ENCODE measurements around the gene ZNF618.
A peak's percentile ranks its signal among the peaks of the same experiment; 100 is the strongest.

Gene ZNF618

GRCh38 chr9:113950195-113951031 is 74.3 kb downstream of the ZNF618 start:
- TF ChIP-seq Cebpa-rat (IDR thresholded peaks at IDR 0.05), result no peak
- Histone ChIP-seq H3K27me3 (no peaks in the 10 kb centered on the region), H3K36me3 (peaks cover 73% of the 10 kb centered on the region), H3K27ac (no peak overlapping the region), H3K4me1 (peaks cover 25% of the 10 kb centered on the region), H3K4me3 (no peak overlapping the region), H3K9ac (no peak overlapping the region), H3K4me2 (no peak overlapping the region), H4K20me1 (peaks cover 91% of the 10 kb centered on the region), H3K9me3 (no peaks in the 10 kb centered on the region)

- Histone ChIP-seq H4K20me1 (peaks cover 85% of the 10 kb centered on the region), H3K27me3 (no peaks in the 10 kb centered on the region), H3K9ac (no peak overlapping the region), H3K27ac (no peak overlapping the region), H3K36me3 (peaks cover 69% of the 10 kb centered on the region), H3K4me1 (peaks cover 31% of the 10 kb centered on the region), H3K9me3 (no peaks in the 10 kb centered on the region), H3K4me3 (no peak overlapping the region), H3K4me2 (no peak overlapping the region)
- TF ChIP-seq Cebpa-rat (IDR thresholded peaks at IDR 0.05), result no peak
Measured at GRCh38 chr9:113951032-113951372, 74.9 kb downstream of the ZNF618 start.

- Histone ChIP-seq H3K4me1 (peaks cover 48% of the 10 kb centered on the region), H4K20me1 (peaks cover 79% of the 10 kb centered on the region), H3K27ac (peak overlapping the region; percentile 4; the same call in 1 of the 2 replicates), H3K4me2 (no peak overlapping the region), H3K9me3 (no peaks in the 10 kb centered on the region), H3K36me3 (peaks cover 53% of the 10 kb centered on the region), H3K27me3 (no peaks in the 10 kb centered on the region), H3K9ac (no peak overlapping the region), H3K4me3 (no peak overlapping the region)
- no peak for TF ChIP-seq Cebpa-rat (IDR thresholded peaks at IDR 0.05)
Measured at GRCh38 chr9:113952676-113953075, 76.6 kb downstream of the ZNF618 start.

- H3K4me2 ChIP-seq, result peak overlapping the region; percentile 86
- H3K27ac ChIP-seq, result peak overlapping the region; percentile 65; the same call in 1 of the 2 replicates
- H3K36me3 ChIP-seq, result peaks cover 50% of the 10 kb centered on the region
- no peaks in the 10 kb centered on the region for H3K27me3 ChIP-seq
- TF ChIP-seq Cebpa-rat (IDR thresholded peaks at IDR 0.05), result no peak
- peaks cover 57% of the 10 kb centered on the region for H3K4me1 ChIP-seq
- H4K20me1 ChIP-seq, result peaks cover 79% of the 10 kb centered on the region
- H3K9ac ChIP-seq, result no peak overlapping the region
- no peak overlapping the region for H3K4me3 ChIP-seq
- no peaks in the 10 kb centered on the region for H3K9me3 ChIP-seq
Measured at GRCh38 chr9:113953531-113953930, 77.4 kb downstream of the ZNF618 start.

GRCh38 chr9:113954591-113954990 is 78.5 kb downstream of the ZNF618 start:
- no peak for TF ChIP-seq Cebpa-rat (IDR thresholded peaks at IDR 0.05)
- peak overlapping the region; percentile 38; the same call in 1 of the 2 replicates for H3K4me3 ChIP-seq
- peak overlapping the region; percentile 65 for H3K27ac ChIP-seq
- peaks cover 50% of the 10 kb centered on the region for H3K36me3 ChIP-seq
- peak overlapping the region; percentile 86 for H3K4me2 ChIP-seq
- H3K4me1 ChIP-seq, result peaks cover 58% of the 10 kb centered on the region
- H3K9me3 ChIP-seq, result no peaks in the 10 kb centered on the region
- H3K9ac ChIP-seq, result peak overlapping the region; percentile 50; the same call in 1 of the 2 replicates
- peaks cover 79% of the 10 kb centered on the region for H4K20me1 ChIP-seq
- no peaks in the 10 kb centered on the region for H3K27me3 ChIP-seq

GRCh38 chr9:113955076-113955752 is 79.1 kb downstream of the ZNF618 start:
- peak overlapping the region; percentile 65 for H3K27ac ChIP-seq
- TF ChIP-seq Cebpa-rat (IDR thresholded peaks at IDR 0.05), result no peak

GRCh38 chr9:113956901-113957300 is 80.8 kb downstream of the ZNF618 start:
- peak overlapping the region; percentile 60 for H3K27ac ChIP-seq
- H3K4me1 ChIP-seq, result peaks cover 58% of the 10 kb centered on the region
- peak overlapping the region; percentile 32 for H3K4me2 ChIP-seq
- no peak for TF ChIP-seq Cebpa-rat (IDR thresholded peaks at IDR 0.05)
- H4K20me1 ChIP-seq, result peaks cover 83% of the 10 kb centered on the region
- H3K9me3 ChIP-seq, result no peaks in the 10 kb centered on the region
- H3K9ac ChIP-seq, result no peak overlapping the region
- peaks cover 60% of the 10 kb centered on the region for H3K36me3 ChIP-seq
- no peak overlapping the region for H3K4me3 ChIP-seq
- no peaks in the 10 kb centered on the region for H3K27me3 ChIP-seq

More at GRCh38 chr9:113955076-113955752, 79.1 kb downstream of the ZNF618 start:
- no peaks in the 10 kb centered on the region for H3K9me3 ChIP-seq
- peaks cover 58% of the 10 kb centered on the region for H3K4me1 ChIP-seq
- H3K4me2 ChIP-seq, result peak overlapping the region; percentile 86
- peaks cover 50% of the 10 kb centered on the region for H3K36me3 ChIP-seq
- no peaks in the 10 kb centered on the region for H3K27me3 ChIP-seq
- peak overlapping the region; percentile 50 for H3K9ac ChIP-seq
- H4K20me1 ChIP-seq, result peaks cover 77% of the 10 kb centered on the region
- peak overlapping the region; percentile 38; the same call in 1 of the 2 replicates for H3K4me3 ChIP-seq

- peak overlapping the region; percentile 32 for H3K4me2 ChIP-seq
- H3K9ac ChIP-seq, result no peak overlapping the region
- peaks cover 58% of the 10 kb centered on the region for H3K4me1 ChIP-seq
Measured at GRCh38 chr9:113957351-113957750, 81.2 kb downstream of the ZNF618 start.

GRCh38 chr9:113957821-113958341 is 81.8 kb downstream of the ZNF618 start:
- Histone ChIP-seq H3K9ac (no peak overlapping the region), H3K9me3 (no peaks in the 10 kb centered on the region), H3K27ac (peak overlapping the region; percentile 60; the same call in 1 of the 2 replicates), H3K27me3 (no peaks in the 10 kb centered on the region), H3K36me3 (peaks cover 61% of the 10 kb centered on the region), H3K4me2 (peak overlapping the region; percentile 32; the same call in 1 of the 2 replicates), H3K4me3 (no peak overlapping the region), H3K4me1 (peaks cover 58% of the 10 kb centered on the region), H4K20me1 (peaks cover 77% of the 10 kb centered on the region)
- TF ChIP-seq Cebpa-rat (IDR thresholded peaks at IDR 0.05), result no peak

More at GRCh38 chr9:113957351-113957750, 81.2 kb downstream of the ZNF618 start:
- no peaks in the 10 kb centered on the region for H3K9me3 ChIP-seq
- TF ChIP-seq Cebpa-rat (IDR thresholded peaks at IDR 0.05), result no peak
- H3K4me3 ChIP-seq, result no peak overlapping the region
- no peaks in the 10 kb centered on the region for H3K27me3 ChIP-seq
- peaks cover 60% of the 10 kb centered on the region for H3K36me3 ChIP-seq
- H4K20me1 ChIP-seq, result peaks cover 81% of the 10 kb centered on the region
- H3K27ac ChIP-seq, result peak overlapping the region; percentile 60

All from BLaER1 (cell line).